Fibroblast of skin of left biceps (primary cell): ENCODE measurements around the gene CD93.

Source experiments
- DNase-seq, 2 experiments: peaks; one replicate each; pipeline ENCODE4 v3.0.0-alpha.2; 2013; ENCODE audit warnings: low read depth in 2 of 2

CD93 gene

GRCh38 chr20:23120936-23121750 lies 35.0 kb upstream of the CD93 start:
- no peak for DNase-seq

- no peak for DNase-seq
Measured at GRCh38 chr20:23120261-23120660, 34.1 kb upstream of the CD93 start.

GRCh38 chr20:23119456-23120216 lies 33.5 kb upstream of the CD93 start:
- DNase-seq: no peak

- no peak for DNase-seq
Measured at GRCh38 chr20:23118766-23119165, 32.6 kb upstream of the CD93 start.

- DNase-seq: no peak
Measured at GRCh38 chr20:23118144-23118543, 32.0 kb upstream of the CD93 start.

GRCh38 chr20:23117738-23118137 lies 31.6 kb upstream of the CD93 start:
- no peak for DNase-seq

GRCh38 chr20:23116311-23117089 lies 30.4 kb upstream of the CD93 start:
- DNase-seq: no peak

- DNase-seq: no peak
Measured at GRCh38 chr20:23115822-23116221, 29.7 kb upstream of the CD93 start.

GRCh38 chr20:23114448-23115082 lies 28.4 kb upstream of the CD93 start:
- DNase-seq: no peak

- DNase-seq: no peak
Measured at GRCh38 chr20:23114018-23114417, 27.9 kb upstream of the CD93 start.

- no peak for DNase-seq
Measured at GRCh38 chr20:23112595-23112994, 26.5 kb upstream of the CD93 start.

- DNase-seq: no peak
Measured at GRCh38 chr20:23111944-23112342, 25.8 kb upstream of the CD93 start.

GRCh38 chr20:23111307-23111943 lies 25.3 kb upstream of the CD93 start:
- DNase-seq: no peak

GRCh38 chr20:23108871-23109270 lies 22.7 kb upstream of the CD93 start:
- no peak for DNase-seq

- no peak for DNase-seq
Measured at GRCh38 chr20:23107466-23107865, 21.3 kb upstream of the CD93 start.

- no peak for DNase-seq
Measured at GRCh38 chr20:23106271-23106851, 20.2 kb upstream of the CD93 start.

- no peak for DNase-seq
Measured at GRCh38 chr20:23105193-23105592, 19.1 kb upstream of the CD93 start.

- no peak for DNase-seq
Measured at GRCh38 chr20:23103284-23104018, 17.3 kb upstream of the CD93 start.

- DNase-seq: no peak
Measured at GRCh38 chr20:23101696-23102406, 15.7 kb upstream of the CD93 start.

GRCh38 chr20:23100720-23101107 lies 14.6 kb upstream of the CD93 start:
- DNase-seq: no peak
